Activated T-cell treated with anti-CD3 and anti-CD28 coated beads for 48 hours (primary cell): Measurements from ENCODE around the gene NUAK1.

ENCODE experiments used
- DNase-seq: peaks from one replicate; pipeline ENCODE4 v3.0.0-alpha.2; 2020; ENCODE audit warnings: low read depth

Gene NUAK1

GRCh38 chr12:106130474-106131113, 8.2 kb downstream of the NUAK1 start:
- DNase-seq = no peak

- no peak for DNase-seq
Observed at GRCh38 chr12:106128585-106129328, 10.0 kb downstream of the NUAK1 start.

- no peak for DNase-seq
Observed at GRCh38 chr12:106127338-106128126, 11.2 kb downstream of the NUAK1 start.

GRCh38 chr12:106126441-106127337, 12.1 kb downstream of the NUAK1 start:
- DNase-seq = no peak

GRCh38 chr12:106125351-106126095, 13.2 kb downstream of the NUAK1 start:
- DNase-seq = no peak

- DNase-seq = no peak
Observed at GRCh38 chr12:106123551-106124081, 15.1 kb downstream of the NUAK1 start.

GRCh38 chr12:106123110-106123509, 15.6 kb downstream of the NUAK1 start:
- no peak for DNase-seq

DNA sequence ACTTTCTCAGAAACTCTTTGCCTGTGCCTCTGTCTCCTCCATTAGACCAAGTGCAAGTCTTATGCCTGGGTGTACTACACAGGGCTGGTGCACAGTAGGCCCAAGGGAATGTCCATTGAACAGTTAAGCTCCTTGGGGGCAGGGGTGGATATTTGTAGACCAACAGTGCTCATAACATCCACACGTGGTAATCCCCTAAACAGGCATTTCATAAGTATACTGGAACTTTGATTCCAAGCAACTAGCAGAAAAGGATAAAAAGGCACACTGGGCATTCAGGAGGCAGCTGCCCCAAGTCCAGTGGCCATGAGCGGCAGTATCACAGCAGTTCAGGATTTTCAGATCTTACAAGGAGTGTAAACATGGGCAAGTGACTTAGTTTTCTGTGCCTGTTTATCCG, 16.8 kb downstream of the NUAK1 start:
- no peak for DNase-seq

GRCh38 chr12:106120519-106121105, 18.1 kb downstream of the NUAK1 start:
- DNase-seq = no peak

GRCh38 chr12:106119301-106119700, 19.5 kb downstream of the NUAK1 start:
- no peak for DNase-seq

DNA sequence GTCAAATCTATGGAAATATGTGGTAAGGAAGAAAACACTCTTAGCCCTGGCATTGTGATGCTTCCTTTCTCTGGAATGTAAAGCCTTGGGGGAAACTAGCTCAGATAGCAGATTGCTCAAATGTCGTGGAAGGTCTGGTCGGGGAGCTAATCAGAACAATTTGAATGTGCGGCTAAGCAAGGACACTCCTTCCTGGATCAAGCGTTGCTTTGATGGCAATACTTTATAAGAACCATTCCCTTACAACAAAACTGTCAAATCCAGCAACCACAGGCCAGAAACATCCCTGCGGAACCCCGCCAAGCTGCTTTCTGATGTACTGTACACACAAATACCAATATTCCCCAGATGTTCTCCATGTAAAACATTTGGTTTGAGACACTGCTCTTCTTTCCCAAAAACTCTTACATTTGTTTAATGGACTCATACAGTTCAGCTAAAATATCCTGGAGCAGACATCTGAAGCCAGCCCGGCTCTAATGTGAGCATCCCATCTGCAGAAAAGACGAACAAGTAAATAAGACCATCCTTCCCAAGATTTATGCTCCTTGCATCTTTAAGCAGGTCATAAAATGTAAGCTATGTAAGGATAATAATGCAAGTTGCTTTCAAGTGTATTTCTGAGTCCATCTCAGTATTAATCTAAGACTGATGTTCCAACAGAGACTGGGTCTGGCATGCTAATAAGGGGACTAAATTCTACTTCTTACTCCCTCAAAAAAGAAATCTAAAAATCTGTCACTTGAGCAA, 20.2 kb downstream of the NUAK1 start:
- no peak for DNase-seq

GRCh38 chr12:106115440-106115839, 23.3 kb downstream of the NUAK1 start:
- DNase-seq = no peak

DNA sequence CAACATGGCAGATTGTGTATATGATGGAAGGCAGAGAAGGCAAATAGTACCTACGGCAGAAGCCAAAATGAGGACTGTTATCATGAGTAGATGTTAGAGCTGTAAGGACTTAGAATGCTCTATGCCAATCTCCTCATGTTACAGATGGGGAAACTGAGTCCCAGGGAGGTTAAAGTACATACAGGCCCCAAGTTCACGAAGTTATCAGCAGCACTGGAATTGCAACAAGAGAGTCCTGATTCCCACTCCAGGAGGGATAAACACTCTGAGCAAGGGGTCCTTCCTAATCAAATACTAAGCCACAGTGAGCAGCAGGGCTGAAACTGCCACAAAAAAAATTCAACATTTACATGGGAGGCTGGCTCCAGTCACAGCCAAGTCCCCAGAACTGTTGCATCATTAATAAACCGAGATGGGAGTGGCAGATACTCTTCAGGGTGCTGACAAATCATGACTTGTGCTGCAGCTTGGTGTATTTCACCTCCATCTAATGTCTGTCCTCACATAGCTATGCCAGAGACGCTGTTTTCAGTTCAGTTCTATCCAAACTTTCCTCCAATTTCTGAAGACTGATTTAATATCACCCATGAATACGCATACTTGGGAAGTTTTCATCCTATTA, 24.2 kb downstream of the NUAK1 start:
- no peak for DNase-seq

GRCh38 chr12:106113824-106114446, 24.8 kb downstream of the NUAK1 start:
- DNase-seq = no peak

- no peak for DNase-seq
Observed at GRCh38 chr12:106113446-106113823, 25.3 kb downstream of the NUAK1 start.

- no peak for DNase-seq
Observed at GRCh38 chr12:106113042-106113441, 25.7 kb downstream of the NUAK1 start.

- no peak for DNase-seq
Observed at GRCh38 chr12:106112145-106112821, 26.5 kb downstream of the NUAK1 start.

GRCh38 chr12:106110626-106111300, 28.0 kb downstream of the NUAK1 start:
- DNase-seq = no peak
